Esophagus squamous epithelium (tissue), 4 donors: ENCODE data around the gene MAD2L2.

Source experiments
- CTCF ChIP-seq, 6 experiments: fragments of 450-650 bp in 4 of 6; fragments of 200-600 bp in 2 of 6; sonication (generic) in 2 of 6; IDR thresholded peaks; one replicate each; pipeline ENCODE4 v1.5.1; 2016 to 2019; ENCODE audit warnings: antibody characterized with exemption in 6 of 6, mild to moderate bottlenecking in 4 of 6, moderate library complexity in 4 of 6
- POLR2A ChIP-seq, 4 donors: fragments of 450-650 bp; IDR thresholded peaks; one replicate each; pipeline ENCODE4 v1.6.1; 2017; ENCODE audit warnings: antibody characterized with exemption in 4 of 4, mild to moderate bottlenecking in 4 of 4, moderate library complexity in 3 of 4

- TF ChIP-seq CTCF (IDR thresholded peaks at IDR 0.05): no peak
- no peak for TF ChIP-seq POLR2A (IDR thresholded peaks at IDR 0.05)
These were observed 25.3 kb upstream of the MAD2L2 start for GRCh38 chr1:11706292-11706691.
